GM10266 (cell line): ENCODE measurements around the gene DNAJC25.

ENCODE experiments used
- DNase-seq: peaks from one replicate; pipeline ENCODE4 v3.0.0; 2012; ENCODE audit errors: extremely low spot score
- TF ChIP-seq, protein P1 (sequence below): IDR thresholded peaks from 2 replicates; pipeline ENCODE4 v1.5.1; 2012; ENCODE audit warnings: mild to moderate bottlenecking, low read depth; ENCODE audit not compliant: control insufficient read depth, insufficient read depth; ENCODE audit errors: missing control alignments

Gene DNAJC25

DNA sequence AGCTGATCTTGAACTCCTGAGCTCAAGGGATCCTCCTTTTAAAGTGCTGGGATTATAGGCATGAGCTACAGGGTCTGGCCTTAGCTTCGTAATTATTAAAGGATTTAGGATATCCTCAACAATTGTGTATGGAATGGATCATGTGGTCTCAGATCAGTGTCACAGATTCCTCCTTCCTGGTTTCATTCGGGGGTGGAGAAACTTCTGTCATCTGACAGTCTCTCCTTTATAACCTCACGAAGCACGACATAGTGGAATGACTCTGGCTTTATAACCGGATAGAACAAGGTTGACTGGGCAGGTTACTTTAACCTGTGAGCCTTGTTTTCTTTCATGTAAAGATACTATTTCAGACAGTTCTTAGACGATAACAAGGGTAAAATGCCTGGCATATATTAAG, 25.9 kb downstream of the DNAJC25 start:
- no peak for DNase-seq
- TF ChIP-seq, protein P1, sequence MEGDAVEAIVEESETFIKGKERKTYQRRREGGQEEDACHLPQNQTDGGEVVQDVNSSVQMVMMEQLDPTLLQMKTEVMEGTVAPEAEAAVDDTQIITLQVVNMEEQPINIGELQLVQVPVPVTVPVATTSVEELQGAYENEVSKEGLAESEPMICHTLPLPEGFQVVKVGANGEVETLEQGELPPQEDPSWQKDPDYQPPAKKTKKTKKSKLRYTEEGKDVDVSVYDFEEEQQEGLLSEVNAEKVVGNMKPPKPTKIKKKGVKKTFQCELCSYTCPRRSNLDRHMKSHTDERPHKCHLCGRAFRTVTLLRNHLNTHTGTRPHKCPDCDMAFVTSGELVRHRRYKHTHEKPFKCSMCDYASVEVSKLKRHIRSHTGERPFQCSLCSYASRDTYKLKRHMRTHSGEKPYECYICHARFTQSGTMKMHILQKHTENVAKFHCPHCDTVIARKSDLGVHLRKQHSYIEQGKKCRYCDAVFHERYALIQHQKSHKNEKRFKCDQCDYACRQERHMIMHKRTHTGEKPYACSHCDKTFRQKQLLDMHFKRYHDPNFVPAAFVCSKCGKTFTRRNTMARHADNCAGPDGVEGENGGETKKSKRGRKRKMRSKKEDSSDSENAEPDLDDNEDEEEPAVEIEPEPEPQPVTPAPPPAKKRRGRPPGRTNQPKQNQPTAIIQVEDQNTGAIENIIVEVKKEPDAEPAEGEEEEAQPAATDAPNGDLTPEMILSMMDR: no peak

DNA sequence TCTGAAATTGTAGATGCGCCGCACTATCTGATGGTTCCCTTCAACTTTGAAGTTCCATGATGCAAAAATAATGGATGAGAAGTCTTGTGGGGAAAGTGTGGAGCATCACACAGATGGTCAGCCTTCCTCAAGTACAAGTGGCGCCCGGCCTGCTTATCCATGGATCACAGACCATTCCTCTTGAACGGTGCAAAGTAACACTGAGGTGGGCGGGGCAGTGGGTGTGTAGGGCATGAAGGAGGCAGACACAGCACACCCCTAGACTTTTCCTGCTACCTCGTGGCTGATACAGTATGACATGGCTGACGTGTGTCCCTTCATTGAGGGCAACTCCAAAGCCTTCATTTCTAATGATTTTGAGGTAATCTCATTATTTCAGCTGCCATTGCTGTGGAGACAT, 27.8 kb downstream of the DNAJC25 start:
- TF ChIP-seq, protein P1: no peak
- no peak for DNase-seq

DNA sequence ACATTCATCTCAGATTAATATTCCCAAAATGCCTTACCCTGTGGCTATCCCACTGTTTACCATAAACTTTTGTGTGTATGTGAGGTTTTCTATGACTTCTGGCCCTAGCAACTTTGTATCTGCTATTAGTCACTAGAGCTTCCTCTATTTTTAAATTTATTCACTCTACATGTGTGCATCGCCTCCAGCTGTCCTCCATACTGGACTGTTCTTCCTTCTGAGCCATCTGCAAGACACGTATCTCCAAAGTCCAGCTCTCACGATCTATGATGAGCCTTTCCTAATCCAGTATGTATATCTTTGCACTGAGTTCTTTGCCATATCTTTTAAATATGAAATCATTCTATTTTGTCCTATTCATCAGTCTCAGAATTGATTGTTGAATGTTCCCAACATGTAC, 28.6 kb downstream of the DNAJC25 start:
- no peak for DNase-seq
- TF ChIP-seq, protein P1: no peak

DNA sequence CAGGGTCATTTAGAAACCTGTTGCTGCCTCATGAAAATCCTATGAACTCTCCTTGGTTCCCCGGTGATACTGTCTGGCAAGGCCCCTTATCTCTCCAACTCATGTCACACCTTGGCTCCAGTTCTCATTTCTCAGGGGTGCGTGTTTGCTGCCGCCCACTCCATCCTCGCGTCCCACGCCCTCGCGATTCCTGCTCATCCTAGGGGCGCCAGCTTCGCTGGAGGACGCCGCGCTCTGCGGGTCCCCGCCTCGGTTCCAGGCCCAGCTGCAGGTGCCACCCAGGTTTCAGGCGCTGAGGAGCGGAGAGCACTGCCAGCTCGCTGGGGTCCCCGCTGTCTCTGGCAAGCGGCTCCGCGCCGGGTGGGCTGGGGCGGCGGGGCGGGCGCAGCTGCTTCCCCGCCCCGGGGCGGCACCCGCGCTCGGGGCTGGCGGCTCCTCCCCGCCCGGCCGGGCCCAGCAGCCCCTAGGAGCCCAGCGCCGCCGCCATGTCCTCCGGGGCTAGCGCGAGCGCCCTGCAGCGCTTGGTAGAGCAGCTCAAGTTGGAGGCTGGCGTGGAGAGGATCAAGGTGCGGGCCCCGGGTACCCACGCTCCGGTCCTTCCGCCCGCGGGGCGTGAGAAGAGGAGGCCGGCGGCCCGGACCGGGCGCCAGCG, 30.1 kb downstream of the DNAJC25 start, which contains the start of gene GNG10:
TSS of gene GNG10 (plus strand) at position 456 of the 652 bp plus-strand sequence. CDS start at position 486, 30 bp downstream.
- DNase-seq: peak; percentile 93
- TF ChIP-seq, protein P1: no peak

DNA sequence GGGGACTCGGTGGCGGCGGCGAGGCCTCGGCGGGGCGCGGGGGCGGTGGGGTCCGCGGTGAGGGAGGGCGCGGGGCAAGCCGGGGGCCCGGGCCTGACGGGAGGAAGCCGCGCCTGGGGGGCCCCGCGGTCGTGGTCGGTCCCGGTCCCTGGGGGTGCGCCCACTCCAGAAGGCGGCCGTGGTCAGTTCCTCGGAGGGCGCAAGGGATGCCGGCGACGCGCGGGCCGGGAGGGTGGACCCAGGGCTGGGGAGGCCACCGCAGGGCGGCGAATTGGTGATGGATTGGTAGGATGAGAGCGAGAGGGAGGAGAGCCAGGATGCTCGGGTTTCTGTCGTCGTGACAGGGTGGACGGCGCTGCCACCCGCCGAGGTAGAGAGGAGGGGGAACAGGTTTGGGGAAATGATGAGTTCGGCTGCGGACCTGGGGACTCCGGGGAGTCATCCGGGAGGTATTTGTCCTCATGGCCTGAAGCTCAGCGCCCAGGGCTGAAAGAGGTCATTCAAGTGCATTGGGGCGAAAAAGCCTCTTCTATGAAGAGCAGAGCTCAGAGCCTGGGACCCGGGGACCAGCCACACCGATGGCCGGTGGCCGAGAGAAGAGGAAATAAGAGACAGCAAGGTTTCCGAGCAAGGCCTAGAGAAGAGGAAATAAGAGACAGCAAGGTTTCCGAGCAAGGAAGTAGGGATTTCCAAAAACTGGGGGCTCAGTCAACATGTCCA, 30.8 kb downstream of the DNAJC25 start:
- TF ChIP-seq, protein P1: no peak
- DNase-seq: peak; percentile 68

DNA sequence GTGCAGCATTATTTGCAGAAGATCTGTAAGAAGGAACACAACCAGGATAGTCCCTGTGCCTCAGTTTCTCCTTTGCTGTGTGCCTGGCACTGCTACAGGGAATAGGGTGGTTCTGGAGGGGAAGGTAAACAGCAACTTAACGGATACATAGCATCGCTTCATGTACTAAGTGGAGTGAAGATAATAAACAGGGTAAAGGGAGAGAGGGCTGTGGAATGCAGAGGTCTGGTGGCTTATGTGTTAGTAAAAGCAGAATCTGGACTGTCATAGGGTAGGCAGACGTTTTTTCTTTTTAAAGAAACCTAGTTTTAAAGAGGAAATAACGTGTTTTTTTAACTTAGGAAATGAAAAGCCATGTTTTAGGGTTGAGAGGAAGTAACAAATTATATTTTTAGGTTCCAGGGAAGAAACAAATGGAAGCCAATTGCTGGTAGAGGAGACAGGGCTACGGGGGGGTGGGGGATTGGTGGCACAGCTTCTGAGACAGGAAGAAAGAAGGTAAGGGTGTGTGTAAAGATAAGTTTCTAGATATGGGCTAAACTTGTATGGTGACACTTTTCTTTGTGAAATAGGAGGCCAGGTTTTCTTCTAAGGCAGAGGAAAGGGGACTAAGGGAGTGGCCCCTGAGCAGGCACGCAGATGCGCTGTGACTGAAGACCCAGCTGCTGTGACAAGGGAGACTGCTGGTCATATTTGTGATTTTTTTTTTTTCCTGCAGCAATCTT, 31.6 kb downstream of the DNAJC25 start:
- no peak for DNase-seq
- TF ChIP-seq, protein P1: no peak
